Measurements from ENCODE around the gene DSCAM. TPM values are rescaled to one million over a fixed set of nuclear protein-coding genes. Genes with fewer than 3 reads are reported as not detected.

DSCAM gene
- total RNA-seq, 1 donor from 2014 or later = 0.06 TPM

DNA sequence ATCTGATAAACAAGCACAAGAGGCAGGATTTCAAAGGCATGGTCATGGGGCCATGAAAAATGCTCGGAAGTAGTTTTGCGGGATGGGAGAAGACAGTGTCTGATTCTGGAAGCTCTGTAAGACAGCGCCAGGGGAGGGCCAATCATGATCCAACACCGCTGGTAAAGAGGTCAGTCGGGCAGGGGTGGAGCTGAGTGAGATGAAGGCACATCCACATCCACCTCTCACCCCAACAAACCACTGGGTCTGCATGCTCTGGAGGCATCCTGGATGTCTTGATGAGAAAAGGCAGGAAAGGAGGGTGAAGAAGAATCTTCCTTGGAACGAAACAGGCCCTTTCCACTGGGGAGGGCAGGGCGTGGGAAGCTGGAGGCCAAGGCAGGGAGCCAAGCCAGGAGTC is 691.4 kb downstream of the DSCAM start:
- DNase-seq (ENCODE audit: low read depth) = no peak
- TF ChIP-seq, protein P1, sequence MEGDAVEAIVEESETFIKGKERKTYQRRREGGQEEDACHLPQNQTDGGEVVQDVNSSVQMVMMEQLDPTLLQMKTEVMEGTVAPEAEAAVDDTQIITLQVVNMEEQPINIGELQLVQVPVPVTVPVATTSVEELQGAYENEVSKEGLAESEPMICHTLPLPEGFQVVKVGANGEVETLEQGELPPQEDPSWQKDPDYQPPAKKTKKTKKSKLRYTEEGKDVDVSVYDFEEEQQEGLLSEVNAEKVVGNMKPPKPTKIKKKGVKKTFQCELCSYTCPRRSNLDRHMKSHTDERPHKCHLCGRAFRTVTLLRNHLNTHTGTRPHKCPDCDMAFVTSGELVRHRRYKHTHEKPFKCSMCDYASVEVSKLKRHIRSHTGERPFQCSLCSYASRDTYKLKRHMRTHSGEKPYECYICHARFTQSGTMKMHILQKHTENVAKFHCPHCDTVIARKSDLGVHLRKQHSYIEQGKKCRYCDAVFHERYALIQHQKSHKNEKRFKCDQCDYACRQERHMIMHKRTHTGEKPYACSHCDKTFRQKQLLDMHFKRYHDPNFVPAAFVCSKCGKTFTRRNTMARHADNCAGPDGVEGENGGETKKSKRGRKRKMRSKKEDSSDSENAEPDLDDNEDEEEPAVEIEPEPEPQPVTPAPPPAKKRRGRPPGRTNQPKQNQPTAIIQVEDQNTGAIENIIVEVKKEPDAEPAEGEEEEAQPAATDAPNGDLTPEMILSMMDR (conservative IDR thresholded peaks at IDR 0.05; ENCODE audit: low read depth, low read length) = no peak
- H3K4me3 ChIP-seq (ENCODE audit: low read depth, low read length) = no peak overlapping the region

DNA sequence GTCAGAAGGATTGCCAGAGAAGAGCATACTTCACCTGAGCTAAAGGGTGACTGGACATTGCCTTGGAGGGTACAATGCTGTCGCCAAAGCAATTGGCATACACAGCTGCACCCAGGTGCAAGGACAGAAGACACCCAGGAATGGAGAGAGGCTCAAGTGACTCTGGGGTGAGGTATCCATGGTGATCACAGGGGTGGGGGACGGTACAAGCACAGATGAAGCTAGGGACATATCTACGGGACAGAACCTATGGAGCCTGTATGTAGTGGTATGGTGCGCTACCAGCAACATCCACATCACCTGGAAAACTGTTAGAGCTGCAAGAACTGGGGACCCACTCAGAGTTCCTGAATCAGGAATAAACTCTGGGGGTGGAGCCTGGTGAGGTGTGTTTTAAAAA is 693.6 kb downstream of the DSCAM start:
- no peak overlapping the region for H3K4me3 ChIP-seq (ENCODE audit: low read depth, low read length)
- TF ChIP-seq, protein P1 (conservative IDR thresholded peaks at IDR 0.05; ENCODE audit: low read depth, low read length) = no peak
- no peak for DNase-seq (ENCODE audit: low read depth)

DNA sequence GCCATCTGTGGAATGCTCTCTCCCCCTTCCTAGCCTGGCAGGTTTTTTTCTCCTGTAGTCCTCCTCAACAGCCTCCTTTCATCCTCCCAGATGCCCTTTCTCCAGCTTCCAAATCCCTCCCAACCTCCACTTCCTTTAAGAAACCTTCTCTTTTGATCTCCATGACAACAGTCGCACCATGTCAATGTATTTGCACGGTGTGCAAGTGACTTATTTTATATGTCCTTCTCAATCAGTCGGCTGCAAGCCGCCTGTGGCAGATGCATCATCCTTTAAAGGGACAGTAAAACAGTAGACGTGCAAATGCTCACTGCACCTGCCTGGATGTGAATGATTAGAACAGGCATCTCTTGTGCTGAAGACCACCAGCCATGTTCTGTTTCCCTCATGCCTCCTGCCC is 694.5 kb downstream of the DSCAM start:
- no peak overlapping the region for H3K4me3 ChIP-seq (ENCODE audit: low read depth, low read length)
- DNase-seq (ENCODE audit: low read depth) = no peak
- TF ChIP-seq, protein P1 (conservative IDR thresholded peaks at IDR 0.05; ENCODE audit: low read depth, low read length) = no peak

DNA sequence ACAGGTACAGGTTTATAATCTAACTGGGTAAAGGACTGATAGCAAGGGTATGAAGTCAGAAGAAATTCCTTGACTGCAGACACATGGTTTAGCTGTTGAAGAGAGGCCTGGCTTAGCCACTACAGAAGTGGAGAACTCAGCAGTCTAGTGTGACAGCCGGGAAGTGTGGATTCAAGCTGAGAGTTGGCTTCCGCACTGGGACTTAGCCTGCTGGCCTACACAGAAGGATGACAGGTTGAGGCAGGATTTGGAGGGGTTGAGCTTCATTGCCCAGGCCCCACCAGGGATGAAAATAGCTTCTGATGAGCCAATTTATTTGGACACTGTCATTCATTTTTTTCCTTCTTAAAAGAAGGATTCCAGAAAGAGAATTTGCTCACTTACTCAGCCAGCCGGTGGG is 695.3 kb downstream of the DSCAM start:
- TF ChIP-seq, protein P1 (conservative IDR thresholded peaks at IDR 0.05; ENCODE audit: low read depth, low read length) = no peak
- H3K4me3 ChIP-seq (ENCODE audit: low read depth, low read length) = no peak overlapping the region
- no peak for DNase-seq (ENCODE audit: low read depth)

DNA sequence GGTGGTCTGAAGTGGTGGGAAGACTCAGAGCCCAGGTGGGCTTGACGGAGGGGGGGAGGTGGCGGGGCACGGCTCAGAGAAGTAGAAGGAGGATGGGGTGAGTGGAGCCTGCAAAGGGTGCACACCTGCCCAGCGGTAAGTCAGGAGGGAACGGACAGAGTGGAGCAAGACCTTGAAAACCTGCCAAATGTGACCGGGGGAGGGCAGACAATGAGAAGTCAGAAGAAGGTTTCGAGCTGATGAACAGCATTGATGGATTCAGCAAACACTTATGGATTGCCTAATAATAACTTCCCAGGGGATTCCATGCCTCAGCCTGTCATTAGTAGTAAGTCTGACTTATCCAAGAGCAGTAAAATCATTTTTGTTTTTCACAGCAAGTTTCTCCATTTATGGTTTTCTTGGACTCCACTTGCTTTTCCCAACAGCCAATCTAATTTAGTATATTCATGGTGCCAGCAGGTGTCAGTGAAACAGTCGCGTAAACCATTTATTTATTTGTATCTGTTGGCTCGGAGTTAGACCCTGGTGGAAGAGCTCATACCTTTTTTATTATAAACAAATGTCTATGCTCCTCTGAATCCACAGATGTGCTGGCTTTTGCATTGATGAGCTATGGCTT is 700.6 kb downstream of the DSCAM start:
- TF ChIP-seq, protein P1 (conservative IDR thresholded peaks at IDR 0.05; ENCODE audit: low read depth, low read length) = no peak
- DNase-seq (ENCODE audit: low read depth) = no peak
- H3K4me3 ChIP-seq (ENCODE audit: low read depth, low read length) = no peak overlapping the region

DNA sequence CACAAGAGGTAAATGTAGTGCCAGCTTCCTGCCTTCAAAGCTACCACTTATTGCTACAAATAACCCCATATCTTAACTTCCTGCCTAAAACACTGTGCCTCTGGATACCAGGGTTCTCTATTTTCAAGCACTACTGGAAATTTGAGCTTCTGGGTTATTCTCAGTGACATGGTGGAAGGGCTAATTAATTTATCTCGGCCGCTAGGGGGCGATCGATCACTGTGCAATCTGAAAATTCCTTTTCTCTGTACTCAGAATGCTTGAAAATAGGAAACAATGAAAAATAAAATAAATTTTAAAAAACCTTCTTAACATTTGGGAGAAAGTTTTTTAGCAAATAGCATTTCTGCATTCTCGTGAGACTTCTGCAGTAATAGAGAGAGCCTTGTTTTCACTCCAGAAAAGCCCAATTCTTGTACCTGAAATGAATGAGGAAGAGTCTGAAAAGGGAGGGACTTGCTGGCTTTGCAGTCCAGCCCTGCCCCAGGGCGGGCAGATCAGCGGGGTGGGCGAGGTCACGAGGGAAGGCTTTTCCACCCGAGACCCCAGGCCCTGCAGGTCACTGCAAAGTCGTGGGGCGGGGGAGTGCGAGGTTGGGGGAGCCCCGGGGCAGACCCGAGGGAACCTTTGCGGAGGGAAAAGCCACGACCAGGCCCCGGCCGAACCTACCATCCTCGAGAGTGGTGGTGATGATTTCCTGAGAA is 703.0 kb downstream of the DSCAM start:
- no peak overlapping the region for H3K4me3 ChIP-seq (ENCODE audit: low read depth, low read length)
- TF ChIP-seq, protein P1 (conservative IDR thresholded peaks at IDR 0.05; ENCODE audit: low read depth, low read length) = peak; percentile 77
- no peak for DNase-seq (ENCODE audit: low read depth)

DNA sequence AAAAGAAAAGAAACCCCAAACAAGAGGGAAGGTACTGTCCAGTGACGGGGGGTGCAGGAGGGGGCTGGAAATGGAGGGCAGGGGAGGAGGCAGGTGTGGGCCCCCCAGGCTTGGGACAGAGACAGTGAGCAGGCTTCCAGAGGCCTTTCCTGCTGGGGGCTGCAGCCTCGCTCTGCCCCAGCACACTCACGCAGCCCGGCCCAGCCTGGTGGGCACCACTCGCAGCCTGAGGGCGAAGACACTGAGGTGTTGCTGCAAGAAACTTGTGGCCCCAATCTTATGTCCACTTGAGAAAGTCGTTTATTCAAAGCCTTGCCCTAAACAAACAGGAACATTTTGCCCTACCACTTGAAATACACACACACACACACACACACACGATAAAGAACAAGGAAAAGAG is 705.3 kb downstream of the DSCAM start:
- no peak overlapping the region for H3K4me3 ChIP-seq (ENCODE audit: low read depth, low read length)
- DNase-seq (ENCODE audit: low read depth) = no peak
- TF ChIP-seq, protein P1 (conservative IDR thresholded peaks at IDR 0.05; ENCODE audit: low read depth, low read length) = no peak

Data from epithelial cell of proximal tubule (primary cell).